Common myeloid progenitor, CD34-positive (primary cell): ENCODE results near the gene SKIC8.

Source experiments
- CTCF ChIA-PET: fragments of 350-600 bp; sonication (Branson Sonifier 250); formaldehyde crosslinking; loops from one replicate; lab custom pipeline; 2021; ENCODE audit warnings: antibody characterized with exemption; lab: Charles Lee
- POLR2A ChIA-PET: fragments of 350-600 bp; sonication (Branson Sonifier 250); formaldehyde crosslinking; loops from one replicate; lab custom pipeline; 2021; ENCODE audit warnings: antibody characterized with exemption; lab: Charles Lee
- DNase-seq, 3 donors: peaks; one replicate each; pipeline versions ENCODE4 v3.0.0 to v3.0.0-alpha.2; 2013
- H3K27ac ChIP-seq, 2 experiments: 1 replicate in 1 of 2; 2 replicates in 1 of 2; pipeline ENCODE4 v1.7.0; 2013; ENCODE audit warnings: inconsistent platforms in 2 of 2, low read length in 2 of 2, mild to moderate bottlenecking in 2 of 2, low read depth in 1 of 2, moderate library complexity in 1 of 2; ENCODE audit not compliant: severe bottlenecking in 2 of 2, insufficient read depth in 1 of 2, poor library complexity in 1 of 2
- H3K27me3 ChIP-seq, 5 experiments: replicated peaks in 2 of 5; 1 replicate in 3 of 5; 2 replicates in 2 of 5; pipeline versions ENCODE4 v1.6.1 to v1.7.0; 2013; ENCODE audit warnings: low read length in 4 of 5, mild to moderate bottlenecking in 2 of 5, moderate library complexity in 2 of 5, inconsistent platforms in 1 of 5; ENCODE audit not compliant: insufficient read depth in 5 of 5, control insufficient read depth in 4 of 5
- H3K36me3 ChIP-seq, 4 experiments: 1 replicate in 2 of 4; 2 replicates in 2 of 4; pipeline versions ENCODE4 v1.6.1 to v1.7.0; 2013; ENCODE audit warnings: low read length in 3 of 4, control low read depth in 1 of 4, mild to moderate bottlenecking in 1 of 4; ENCODE audit not compliant: control insufficient read depth in 4 of 4, insufficient read depth in 4 of 4
- H3K4me1 ChIP-seq, 4 experiments: 1 replicate in 3 of 4; 2 replicates in 1 of 4; pipeline versions ENCODE4 v1.6.1 to v1.7.1; 2013; ENCODE audit warnings: low read length in 3 of 4, mild to moderate bottlenecking in 3 of 4, control low read depth in 1 of 4, inconsistent platforms in 1 of 4, moderate library complexity in 1 of 4; ENCODE audit not compliant: control insufficient read depth in 4 of 4, insufficient read depth in 4 of 4; ENCODE audit errors: control extremely low read depth in 1 of 4
- H3K4me3 ChIP-seq, 7 experiments: 1 replicate in 4 of 7; 2 replicates in 3 of 7; pipeline versions ENCODE4 v1.5.1 to v1.7.0; 2013; ENCODE audit warnings: mild to moderate bottlenecking in 7 of 7, low read length in 6 of 7, moderate library complexity in 6 of 7, inconsistent platforms in 2 of 7, low read depth in 2 of 7, control low read depth in 1 of 7; ENCODE audit not compliant: insufficient read depth in 4 of 7, control insufficient read depth in 1 of 7; ENCODE audit errors: extremely low read depth in 1 of 7
- H3K9me3 ChIP-seq, 5 experiments: 1 replicate in 4 of 5; 2 replicates in 1 of 5; pipeline versions ENCODE4 v1.6.1 to v1.7.1; 2013; ENCODE audit warnings: low read length in 4 of 5, mild to moderate bottlenecking in 2 of 5, inconsistent platforms in 1 of 5, low read depth in 1 of 5, moderate library complexity in 1 of 5; ENCODE audit not compliant: control insufficient read depth in 4 of 5, insufficient read depth in 2 of 5; ENCODE audit errors: control extremely low read depth in 1 of 5
- WGBS: methylation state at CpG from one replicate; pipeline ENCODE4 v1.1.5; 2013; ENCODE audit not compliant: insufficient coverage; 5-methylcytosine and 5-hydroxymethylcytosine counted together

Gene SKIC8

DNA sequence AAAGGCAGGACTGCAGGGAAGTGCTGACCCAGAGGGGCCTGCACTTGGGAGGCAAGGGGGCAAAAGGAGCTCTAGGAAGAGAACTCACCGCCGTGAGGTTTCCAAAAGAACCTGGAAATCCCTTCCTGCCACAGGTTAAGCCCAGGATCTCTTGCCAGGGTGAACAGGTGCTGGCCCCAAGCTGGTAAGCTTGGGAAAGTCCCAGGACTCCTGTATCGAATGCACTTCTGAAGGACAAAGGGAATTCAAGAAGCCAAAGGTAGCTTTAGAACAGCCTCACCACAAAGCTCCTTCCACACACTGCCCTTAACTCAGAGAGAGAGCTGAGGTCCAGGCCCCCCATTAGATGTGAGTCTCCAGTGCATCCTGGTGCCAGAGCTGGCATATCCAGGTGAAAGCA lies 11.9 kb upstream of the SKIC8 start:
- Histone ChIP-seq H3K4me1 (peaks cover 0 to 9% (median 7%) of the 10 kb centered on the region in 4 experiments), H3K27me3 (peaks cover 0 to 2% (median 0%) of the 10 kb centered on the region in 5 experiments), H3K36me3 (no peaks in the 10 kb centered on the region), H3K27ac (no peak overlapping the region), H3K4me3 (no peak overlapping the region), H3K9me3 (no peaks in the 10 kb centered on the region)
- 83% methylated on average over 2 of the region's 3 CpGs for WGBS
- ChIA-PET POLR2A (no interaction called here), CTCF (interaction anchor here (0.8 to 2.2 kb wide), 17 partner anchors 9 to 328 kb away, joined by 3 to 8 read pairs (median 3); no protein-coding TSS in a partner anchor)
- no peak for DNase-seq

DNA sequence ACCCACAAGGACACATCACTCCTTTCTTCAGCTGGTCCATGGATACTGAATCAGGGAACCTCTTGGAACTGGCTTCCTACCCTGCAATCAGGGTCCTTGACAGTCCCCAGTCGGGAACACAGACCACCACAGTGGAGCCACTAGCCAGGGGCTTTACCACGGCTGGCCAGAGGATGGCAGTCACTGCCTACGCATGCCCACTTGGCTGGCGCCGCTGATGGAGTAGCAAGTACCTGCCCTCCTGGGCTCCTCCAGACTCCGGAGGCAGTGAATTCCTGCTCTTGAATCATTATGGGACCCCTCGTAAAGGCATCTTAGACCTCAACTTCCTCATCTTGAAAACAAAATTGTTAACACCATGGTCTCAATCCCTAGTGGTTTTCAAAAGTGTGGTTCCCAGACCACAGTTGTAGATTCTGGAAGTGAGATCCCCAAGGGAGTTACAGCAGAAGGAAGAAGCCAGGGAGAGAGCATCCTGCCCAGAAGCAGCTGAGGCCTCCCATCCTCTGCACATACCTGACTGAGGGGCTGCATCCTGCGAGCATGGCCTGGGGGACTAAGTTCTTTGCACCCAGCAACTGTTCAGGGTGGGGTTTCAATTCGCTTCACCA lies 9.1 kb upstream of the SKIC8 start:
- CTCF ChIA-PET, result interaction anchor here (0.7 to 8.4 kb wide), 23 partner anchors 9 to 433 kb away, joined by 3 to 63 read pairs (median 4); partner anchors contain the start of gene SKIC8
- no peak overlapping the region for H3K4me3 ChIP-seq
- H3K27ac ChIP-seq, result no peak overlapping the region
- H3K36me3 ChIP-seq, result no peaks in the 10 kb centered on the region
- no peaks in the 10 kb centered on the region for H3K9me3 ChIP-seq
- WGBS, result 22% methylated on average over 9 of the region's 9 CpGs
- peaks cover 0 to 2% (median 0%) of the 10 kb centered on the region in 5 experiments for H3K27me3 ChIP-seq
- DNase-seq, result peak; percentile 69 to 82 (median 79)
- peaks cover 0 to 9% (median 7%) of the 10 kb centered on the region in 4 experiments for H3K4me1 ChIP-seq
- POLR2A ChIA-PET, result interaction anchor here (0.6 kb wide), 1 partner anchor 311 kb away, joined by 3 read pairs; no protein-coding TSS in a partner anchor

DNA sequence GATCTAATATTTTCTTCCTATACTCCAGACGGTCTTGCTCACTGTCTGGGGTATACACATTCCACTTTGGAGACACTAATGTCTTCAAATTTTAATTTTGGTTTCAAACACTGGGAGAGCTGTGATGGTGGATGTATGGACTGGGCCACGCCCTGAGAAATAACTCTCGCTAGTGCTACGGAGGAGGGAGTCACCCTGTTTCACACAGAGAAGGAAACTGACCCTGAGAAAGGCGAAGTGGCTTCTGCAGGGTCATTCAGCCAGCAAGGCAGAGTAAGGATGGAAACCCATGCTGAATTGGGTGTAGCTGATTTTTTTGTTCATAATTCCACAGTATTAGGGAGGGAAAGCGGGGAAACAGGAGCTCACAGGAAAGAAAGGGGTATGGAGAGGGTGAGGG lies 8.6 kb upstream of the SKIC8 start:
- POLR2A ChIA-PET, result no interaction called here
- CTCF ChIA-PET, result interaction anchor here (0.7 to 8.4 kb wide), 14 partner anchors 9 to 183 kb away, joined by 3 to 63 read pairs (median 5); partner anchors contain the start of gene SKIC8
- Histone ChIP-seq H3K4me1 (peaks cover 0 to 9% (median 7%) of the 10 kb centered on the region in 4 experiments), H3K4me3 (no peak overlapping the region), H3K27me3 (no peaks in the 10 kb centered on the region), H3K36me3 (no peaks in the 10 kb centered on the region), H3K9me3 (no peaks in the 10 kb centered on the region), H3K27ac (no peak overlapping the region)
- peak in 1 of 3 donors; percentile 37 for DNase-seq
- 48% methylated on average over 4 of the region's 6 CpGs for WGBS

DNA sequence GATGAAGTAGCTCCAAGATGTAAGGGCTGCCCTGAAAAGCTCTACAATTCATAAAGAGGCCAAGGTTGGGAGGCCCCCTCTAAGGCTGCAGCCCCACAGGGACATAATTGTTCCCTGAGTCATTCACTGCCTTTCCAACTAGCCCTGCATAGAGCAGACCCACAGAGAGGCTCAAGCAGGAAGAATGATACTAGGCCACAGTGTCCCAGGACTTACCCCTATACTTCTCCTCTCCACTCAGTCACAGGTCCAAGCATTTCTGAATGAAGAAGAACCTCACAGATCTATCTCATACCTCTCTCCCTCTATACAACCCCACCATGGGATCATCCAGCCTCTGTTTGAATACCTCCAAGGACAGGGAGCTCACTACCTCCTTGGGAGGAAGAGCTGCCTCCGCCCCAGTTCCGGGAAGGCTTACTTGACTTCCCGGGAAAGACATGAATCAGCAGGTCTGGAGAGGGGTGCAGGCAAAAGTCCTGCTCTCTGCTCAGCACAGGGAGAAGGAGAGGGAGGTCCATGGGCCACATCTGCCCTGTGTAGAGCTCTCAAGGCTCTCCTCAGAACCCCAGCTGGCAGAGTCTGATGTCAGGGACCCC lies 6.9 kb upstream of the SKIC8 start:
- no peaks in the 10 kb centered on the region for H3K27me3 ChIP-seq
- no peak for DNase-seq
- ChIA-PET CTCF (interaction anchor here (1.0 to 8.4 kb wide), 11 partner anchors 10 to 405 kb away, joined by 3 to 63 read pairs (median 5); no protein-coding TSS in a partner anchor), POLR2A (no interaction called here)
- H3K4me3 ChIP-seq, result no peak overlapping the region
- peaks cover 4 to 12% (median 9%) of the 10 kb centered on the region in 4 experiments for H3K4me1 ChIP-seq
- H3K9me3 ChIP-seq, result no peaks in the 10 kb centered on the region
- H3K36me3 ChIP-seq, result no peaks in the 10 kb centered on the region
- no peak overlapping the region for H3K27ac ChIP-seq
- WGBS, result 90% methylated on average over 3 of the region's 3 CpGs

DNA sequence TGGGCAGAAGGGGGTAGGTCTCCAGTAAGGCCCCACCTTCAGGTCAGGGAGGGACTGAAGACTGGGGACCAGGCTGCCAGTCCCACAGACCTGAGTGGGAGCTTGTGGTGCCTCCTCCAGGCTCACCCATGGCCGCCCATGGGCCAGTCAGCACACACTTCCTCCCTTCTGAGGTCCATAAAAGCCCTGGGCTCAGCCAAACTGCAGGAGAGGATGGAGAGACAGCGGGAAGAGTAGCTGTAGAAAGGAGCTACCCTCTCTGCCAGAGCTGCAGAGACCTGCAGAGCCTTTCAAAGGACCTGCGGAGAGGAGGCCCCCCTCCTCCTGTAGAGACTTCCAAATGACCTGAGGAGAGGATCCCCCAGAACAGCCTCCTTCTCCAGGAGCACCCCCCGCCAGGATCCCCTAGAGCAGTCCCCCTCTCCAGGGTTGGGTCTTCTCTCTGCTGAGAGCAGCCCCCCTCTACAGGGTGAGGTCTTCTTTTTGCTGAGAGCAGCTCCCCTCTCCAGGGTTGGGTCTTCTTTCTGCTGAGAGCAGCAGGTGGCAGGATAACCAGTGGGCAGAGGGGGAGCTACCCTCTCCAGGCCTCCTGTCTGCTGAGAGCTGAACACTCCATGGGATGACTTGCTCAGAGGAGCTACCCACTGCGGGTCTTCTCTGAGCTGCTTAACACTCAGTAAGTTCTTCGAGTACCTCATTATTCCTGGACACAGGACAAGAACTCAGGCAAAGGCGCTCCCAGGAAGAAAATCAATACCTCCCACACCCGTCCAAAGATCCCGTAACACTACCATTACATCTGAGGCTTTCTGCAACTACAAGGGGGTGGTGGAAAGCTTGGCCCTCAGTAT lies 5.0 kb upstream of the SKIC8 start:
- H3K27ac ChIP-seq, result no peak overlapping the region
- CTCF ChIA-PET, result interaction anchor here (8.4 kb wide), 1 partner anchor 179 kb away, joined by 63 read pairs; no protein-coding TSS in a partner anchor
- H3K27me3 ChIP-seq, result no peaks in the 10 kb centered on the region
- H3K4me1 ChIP-seq, result peaks cover 4 to 18% (median 15%) of the 10 kb centered on the region in 4 experiments
- DNase-seq, result no peak
- H3K4me3 ChIP-seq, result no peak overlapping the region
- WGBS, result 98% methylated on average over 5 of the region's 9 CpGs
- no peaks in the 10 kb centered on the region for H3K36me3 ChIP-seq
- H3K9me3 ChIP-seq, result no peaks in the 10 kb centered on the region
- POLR2A ChIA-PET, result no interaction called here

DNA sequence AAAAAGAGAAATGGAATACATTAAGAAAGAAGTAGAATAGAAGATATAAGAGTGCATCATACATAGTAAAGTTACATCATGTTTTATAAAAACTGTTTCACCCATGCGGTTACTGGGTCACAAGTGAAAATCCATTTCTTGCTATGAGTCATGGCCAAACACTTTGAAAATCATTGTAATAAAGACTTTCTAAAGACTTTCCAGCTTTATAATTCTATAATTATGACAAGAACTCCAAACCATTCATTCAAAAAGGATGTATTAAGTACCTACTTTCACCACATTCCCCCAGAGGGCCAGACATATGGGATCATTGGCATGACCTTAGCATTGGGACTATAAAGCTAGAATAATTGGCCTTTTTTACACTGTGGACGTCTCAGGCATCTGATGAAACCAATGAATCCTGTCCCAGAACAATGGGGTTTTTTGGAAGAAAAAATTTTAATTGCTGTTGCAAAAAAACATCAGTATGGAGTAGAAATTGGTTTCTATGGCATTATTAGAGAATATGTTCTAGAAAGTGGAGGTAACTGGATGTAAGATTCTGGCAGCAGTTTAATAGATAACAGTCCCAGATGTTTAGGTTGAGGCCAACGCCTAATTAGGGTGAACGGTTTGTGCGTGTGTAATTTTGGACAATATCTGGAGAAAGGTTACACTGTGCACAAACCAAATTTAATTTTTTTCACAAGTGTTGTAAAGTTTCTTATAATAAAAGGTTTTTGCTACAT lies 3.3 kb upstream of the SKIC8 start:
- no peaks in the 10 kb centered on the region for H3K9me3 ChIP-seq
- H3K27me3 ChIP-seq, result no peaks in the 10 kb centered on the region
- DNase-seq, result no peak
- no peaks in the 10 kb centered on the region for H3K36me3 ChIP-seq
- POLR2A ChIA-PET, result no interaction called here
- H3K27ac ChIP-seq, result no peak overlapping the region
- CTCF ChIA-PET, result interaction anchor here (1.8 to 8.4 kb wide), 2 partner anchors 114 to 181 kb away, joined by 5 to 63 read pairs; no protein-coding TSS in a partner anchor
- H3K4me1 ChIP-seq, result peaks cover 12 to 25% (median 17%) of the 10 kb centered on the region in 4 experiments
- no peak overlapping the region for H3K4me3 ChIP-seq
- 88% methylated on average over 2 of the region's 5 CpGs for WGBS
